ENCODE results near the gene CDK17.

Gene CDK17

DNA sequence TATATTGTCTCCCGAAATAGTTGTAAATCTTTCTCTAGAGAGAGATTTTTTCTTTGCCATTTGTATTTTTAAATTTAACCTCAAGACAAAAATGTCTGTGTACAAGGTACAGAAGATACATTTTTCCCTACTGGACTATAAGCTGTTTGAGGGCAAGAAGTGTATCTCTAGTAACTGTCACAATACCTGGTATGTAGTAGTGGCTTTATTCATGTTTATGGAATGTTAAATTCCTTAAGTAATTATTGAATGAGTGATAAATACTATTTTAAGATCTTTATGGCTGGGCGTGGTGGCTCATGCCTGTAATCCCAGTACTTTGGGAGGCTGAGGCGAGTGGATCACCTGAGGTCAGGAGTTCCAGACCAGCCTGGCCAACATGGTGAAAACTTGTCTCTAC, 24.4 kb upstream of the CDK17 start:
- Histone ChIP-seq H3K27me3 (ENCODE audit: control insufficient read depth in 1 of 2, insufficient read depth in 1 of 2, low read length in 2 of 2) (no peaks in the 10 kb centered on the region), H2AK5ac (ENCODE audit: low read length, severe bottlenecking) (no peak overlapping the region), H3K9me3 (ENCODE audit: control insufficient read depth, low read length) (no peaks in the 10 kb centered on the region), H2AFZ (ENCODE audit: low read depth, low read length) (no peak overlapping the region), H4K91ac (ENCODE audit: low read length) (no peak overlapping the region), H3K14ac (ENCODE audit: low read length in 2 of 2) (no peak overlapping the region), H3K4ac (ENCODE audit: low read depth in 1 of 2, low read length in 2 of 2) (no peak overlapping the region), H3K4me3 (ENCODE audit: insufficient read depth in 1 of 2, low read depth in 1 of 2, low read length in 2 of 2) (no peak overlapping the region), H3K18ac (ENCODE audit: low read depth in 1 of 2, low read length in 2 of 2) (no peak overlapping the region), H3K4me2 (ENCODE audit: low read length, poor library complexity, severe bottlenecking) (no peak overlapping the region), H4K8ac (ENCODE audit: low read length) (no peak overlapping the region), H3K9ac (ENCODE audit: low read length) (peak overlapping the region; percentile 91), H3K36me3 (ENCODE audit: control insufficient read depth in 1 of 2, insufficient read depth in 2 of 2, low read depth in 1 of 2, low read length in 2 of 2) (peaks cover 0 to 5% of the 10 kb centered on the region in 2 experiments), H3K27ac (ENCODE audit: low read length, poor library complexity, severe bottlenecking) (no peak overlapping the region), H2BK5ac (ENCODE audit: low read depth, low read length, poor library complexity, severe bottlenecking) (no peak overlapping the region), H2BK15ac (ENCODE audit: low read depth, poor library complexity, severe bottlenecking) (no peak overlapping the region), H3K4me1 (ENCODE audit: control insufficient read depth, insufficient read depth, low read depth, low read length) (peaks cover 7% of the 10 kb centered on the region), H2BK120ac (ENCODE audit: low read depth, low read length) (no peak overlapping the region), H3K23ac (ENCODE audit: low read length in 2 of 2) (no peak overlapping the region), H3K79me1 (replicated peaks; ENCODE audit: low read length, poor library complexity, severe bottlenecking) (no peaks in the 10 kb centered on the region), H2BK12ac (ENCODE audit: low read length in 2 of 2) (no peak overlapping the region)
- 81% methylated on average over 2 of the region's 3 CpGs for WGBS
- DNase-seq, result no peak

DNA sequence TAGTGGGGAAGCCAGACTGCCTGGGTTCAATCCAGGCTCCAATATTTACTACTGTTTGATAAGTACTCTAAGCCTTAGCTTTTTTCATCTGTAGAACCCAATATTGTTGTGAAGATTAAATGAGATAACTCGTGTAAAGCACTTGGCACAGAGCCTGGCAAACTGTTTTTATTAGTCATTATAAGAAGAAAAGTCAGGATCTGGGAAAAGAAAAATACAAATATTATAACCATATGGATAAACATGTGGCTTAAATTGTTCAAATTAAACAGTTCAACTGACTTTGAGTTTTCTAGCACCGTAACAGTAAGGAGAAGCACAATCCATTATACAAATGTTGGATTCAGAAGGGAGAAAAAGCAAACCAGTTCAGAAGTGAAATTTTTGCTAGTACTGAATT, 22.0 kb upstream of the CDK17 start:
- no peak for DNase-seq
- Histone ChIP-seq H2BK5ac (ENCODE audit: low read depth, low read length, poor library complexity, severe bottlenecking) (no peak overlapping the region), H3K4me2 (ENCODE audit: low read length, poor library complexity, severe bottlenecking) (no peak overlapping the region), H2BK15ac (ENCODE audit: low read depth, poor library complexity, severe bottlenecking) (no peak overlapping the region), H3K27ac (ENCODE audit: low read length, poor library complexity, severe bottlenecking) (no peak overlapping the region), H3K9ac (ENCODE audit: low read length) (peak overlapping the region; percentile 81), H3K4me3 (ENCODE audit: insufficient read depth in 1 of 2, low read depth in 1 of 2, low read length in 2 of 2) (no peak overlapping the region), H3K23ac (ENCODE audit: low read length in 2 of 2) (no peak overlapping the region), H2BK12ac (ENCODE audit: low read length in 2 of 2) (no peak overlapping the region), H3K14ac (ENCODE audit: low read length in 2 of 2) (no peak overlapping the region), H4K8ac (ENCODE audit: low read length) (no peak overlapping the region), H2BK120ac (ENCODE audit: low read depth, low read length) (no peak overlapping the region), H2AK5ac (ENCODE audit: low read length, severe bottlenecking) (no peak overlapping the region), H3K18ac (ENCODE audit: low read depth in 1 of 2, low read length in 2 of 2) (no peak overlapping the region), H3K4ac (ENCODE audit: low read depth in 1 of 2, low read length in 2 of 2) (no peak overlapping the region), H3K4me1 (ENCODE audit: control insufficient read depth, insufficient read depth, low read depth, low read length) (peaks cover 5% of the 10 kb centered on the region), H3K36me3 (ENCODE audit: control insufficient read depth in 1 of 2, insufficient read depth in 2 of 2, low read depth in 1 of 2, low read length in 2 of 2) (peaks cover 0 to 5% of the 10 kb centered on the region in 2 experiments), H3K9me3 (ENCODE audit: control insufficient read depth, low read length) (no peaks in the 10 kb centered on the region), H4K91ac (ENCODE audit: low read length) (no peak overlapping the region), H2AFZ (ENCODE audit: low read depth, low read length) (no peak overlapping the region), H3K27me3 (ENCODE audit: control insufficient read depth in 1 of 2, insufficient read depth in 1 of 2, low read length in 2 of 2) (no peaks in the 10 kb centered on the region), H3K79me1 (replicated peaks; ENCODE audit: low read length, poor library complexity, severe bottlenecking) (no peaks in the 10 kb centered on the region)
- no CpG with 5 or more reads among the region's 2 CpGs for WGBS

DNA sequence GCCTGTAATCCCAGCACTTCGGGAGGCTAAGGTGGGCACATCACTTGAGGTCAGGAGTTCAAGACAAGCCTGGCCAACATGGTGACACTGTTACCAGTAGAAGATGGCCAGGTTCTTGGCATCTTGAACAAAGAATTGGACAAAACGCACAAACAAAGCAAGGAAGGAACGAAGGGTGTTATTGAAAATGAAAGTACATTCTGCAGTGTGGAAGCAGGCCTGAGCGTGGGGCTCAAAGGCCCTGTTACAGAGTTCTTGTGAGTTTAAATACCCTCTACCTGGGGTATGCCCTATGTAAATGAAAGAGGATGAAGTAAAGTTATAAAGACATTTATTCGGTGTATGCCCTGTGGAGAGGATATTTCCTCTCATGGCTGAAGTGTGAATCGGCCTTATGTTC, 20.8 kb upstream of the CDK17 start:
- Histone ChIP-seq H2BK15ac (ENCODE audit: low read depth, poor library complexity, severe bottlenecking) (no peak overlapping the region), H4K91ac (ENCODE audit: low read length) (no peak overlapping the region), H3K36me3 (ENCODE audit: control insufficient read depth in 1 of 2, insufficient read depth in 2 of 2, low read depth in 1 of 2, low read length in 2 of 2) (peaks cover 0 to 5% of the 10 kb centered on the region in 2 experiments), H3K79me1 (replicated peaks; ENCODE audit: low read length, poor library complexity, severe bottlenecking) (no peaks in the 10 kb centered on the region), H3K9ac (ENCODE audit: low read length) (peak overlapping the region; percentile 88), H2BK120ac (ENCODE audit: low read depth, low read length) (no peak overlapping the region), H3K4me1 (ENCODE audit: control insufficient read depth, insufficient read depth, low read depth, low read length) (peaks cover 3% of the 10 kb centered on the region), H3K4me3 (ENCODE audit: insufficient read depth in 1 of 2, low read depth in 1 of 2, low read length in 2 of 2) (peak overlapping the region in 1 of 2 experiments; percentile 68), H3K27me3 (ENCODE audit: control insufficient read depth in 1 of 2, insufficient read depth in 1 of 2, low read length in 2 of 2) (no peaks in the 10 kb centered on the region), H3K14ac (ENCODE audit: low read length in 2 of 2) (no peak overlapping the region), H4K8ac (ENCODE audit: low read length) (no peak overlapping the region), H3K4me2 (ENCODE audit: low read length, poor library complexity, severe bottlenecking) (no peak overlapping the region), H2AK5ac (ENCODE audit: low read length, severe bottlenecking) (no peak overlapping the region), H3K27ac (ENCODE audit: low read length, poor library complexity, severe bottlenecking) (no peak overlapping the region), H2BK5ac (ENCODE audit: low read depth, low read length, poor library complexity, severe bottlenecking) (no peak overlapping the region), H3K18ac (ENCODE audit: low read depth in 1 of 2, low read length in 2 of 2) (no peak overlapping the region), H2AFZ (ENCODE audit: low read depth, low read length) (no peak overlapping the region), H2BK12ac (ENCODE audit: low read length in 2 of 2) (no peak overlapping the region), H3K23ac (ENCODE audit: low read length in 2 of 2) (no peak overlapping the region), H3K4ac (ENCODE audit: low read depth in 1 of 2, low read length in 2 of 2) (no peak overlapping the region), H3K9me3 (ENCODE audit: control insufficient read depth, low read length) (no peaks in the 10 kb centered on the region)
- 98% methylated on average over 6 of the region's 6 CpGs for WGBS
- no peak for DNase-seq

GRCh38 chr12:96420277-96420835, 20.1 kb upstream of the CDK17 start:
- no peaks in the 10 kb centered on the region for H3K4me1 ChIP-seq (ENCODE audit: control insufficient read depth, insufficient read depth, low read depth, low read length)
- peak overlapping the region in 1 of 2 experiments; percentile 68 for H3K4me3 ChIP-seq (ENCODE audit: insufficient read depth in 1 of 2, low read depth in 1 of 2, low read length in 2 of 2)
- H2BK120ac ChIP-seq (ENCODE audit: low read depth, low read length), result no peak overlapping the region
- H3K79me1 ChIP-seq (replicated peaks; ENCODE audit: low read length, poor library complexity, severe bottlenecking), result no peaks in the 10 kb centered on the region
- H4K8ac ChIP-seq (ENCODE audit: low read length), result no peak overlapping the region
- H2BK12ac ChIP-seq (ENCODE audit: low read length in 2 of 2), result no peak overlapping the region
- no peak overlapping the region for H4K91ac ChIP-seq (ENCODE audit: low read length)
- H3K23ac ChIP-seq (ENCODE audit: low read length in 2 of 2), result no peak overlapping the region
- no peak overlapping the region for H2BK5ac ChIP-seq (ENCODE audit: low read depth, low read length, poor library complexity, severe bottlenecking)
- no peak overlapping the region for H2AFZ ChIP-seq (ENCODE audit: low read depth, low read length)
- H3K27me3 ChIP-seq (ENCODE audit: control insufficient read depth in 1 of 2, insufficient read depth in 1 of 2, low read length in 2 of 2), result no peaks in the 10 kb centered on the region
- no peaks in the 10 kb centered on the region for H3K9me3 ChIP-seq (ENCODE audit: control insufficient read depth, low read length)
- no peak overlapping the region for H2BK15ac ChIP-seq (ENCODE audit: low read depth, poor library complexity, severe bottlenecking)
- H3K18ac ChIP-seq (ENCODE audit: low read depth in 1 of 2, low read length in 2 of 2), result no peak overlapping the region
- DNase-seq, result no peak
- H3K9ac ChIP-seq (ENCODE audit: low read length), result peak overlapping the region; percentile 88
- no peak overlapping the region for H2AK5ac ChIP-seq (ENCODE audit: low read length, severe bottlenecking)
- H3K36me3 ChIP-seq (ENCODE audit: control insufficient read depth in 1 of 2, insufficient read depth in 2 of 2, low read depth in 1 of 2, low read length in 2 of 2), result peaks cover 0 to 5% of the 10 kb centered on the region in 2 experiments
- no peak overlapping the region for H3K27ac ChIP-seq (ENCODE audit: low read length, poor library complexity, severe bottlenecking)
- 98% methylated on average over 7 of the region's 7 CpGs for WGBS
- H3K4me2 ChIP-seq (ENCODE audit: low read length, poor library complexity, severe bottlenecking), result no peak overlapping the region
- no peak overlapping the region for H3K14ac ChIP-seq (ENCODE audit: low read length in 2 of 2)
- H3K4ac ChIP-seq (ENCODE audit: low read depth in 1 of 2, low read length in 2 of 2), result no peak overlapping the region
